ENCODE measurements around the gene APOL3. TPM values are rescaled to one million over a fixed set of nuclear protein-coding genes. Genes with fewer than 3 reads are reported as not detected.

The APOL3 gene
- total and polyA plus RNA-seq, 2 of the 13 experiments (the other 11 are each of a cell fraction or from before 2014, with no cell fraction given), result 3.8 to 5.4 TPM

- peak; percentile 21; the same call in 1 of the 2 replicates for TF ChIP-seq ARID5B (CRISPR knock-in tag; IDR thresholded peaks at IDR 0.05)
- TF ChIP-seq PAXIP1 (CRISPR knock-in tag; conservative IDR thresholded peaks at IDR 0.05), result 0 out of 2 replicates have a peak, but pooled peaks have one; percentile 40
- no peak for TF ChIP-seq ZHX1 (CRISPR knock-in tag; IDR thresholded peaks at IDR 0.05; ENCODE audit: low read depth)
- TF ChIP-seq ZNF883 (CRISPR knock-in tag; IDR thresholded peaks at IDR 0.05; ENCODE audit: not compliant biosample characterization), result no peak
- TF ChIP-seq NCOR1 (IDR thresholded peaks at IDR 0.05; ENCODE audit: borderline replicate concordance, low read length), result peak; percentile 77; the same call in 1 of the 2 replicates
- TF ChIP-seq HIC2 (CRISPR knock-in tag; IDR thresholded peaks at IDR 0.05; ENCODE audit: low read depth), result peak; percentile 72; the same call in 1 of the 2 replicates
- TF ChIP-seq HNF4A (CRISPR knock-in tag; IDR thresholded peaks at IDR 0.05), result peak; percentile 88
- 0 out of 2 replicates have a peak, but pooled peaks have one; percentile 20 for TF ChIP-seq GATAD2A (CRISPR knock-in tag; IDR thresholded peaks at IDR 0.05)
- TF ChIP-seq NCOA5 (CRISPR knock-in tag; IDR thresholded peaks at IDR 0.05), result no peak
- no peak for TF ChIP-seq NR0B2 (CRISPR knock-in tag; IDR thresholded peaks at IDR 0.05)
- 0 out of 2 replicates have a peak, but pooled peaks have one; percentile 4 for TF ChIP-seq SMC3 (IDR thresholded peaks at IDR 0.05; ENCODE audit: low read length)
- 0 out of 2 replicates have a peak, but pooled peaks have one; percentile 20 for TF ChIP-seq ZFX (CRISPR knock-in tag; IDR thresholded peaks at IDR 0.05; ENCODE audit: low read depth)
- TF ChIP-seq ZSCAN5A (CRISPR knock-in tag; IDR thresholded peaks at IDR 0.05; ENCODE audit: borderline replicate concordance), result no peak
Measured at GRCh38 chr22:36143066-36143815, 17.3 kb downstream of the APOL3 start (continued).

Data from HepG2 (cell line).